ENCODE data around the gene SLC25A10. TPM values are rescaled to one million over a fixed set of nuclear protein-coding genes. Genes with fewer than 3 reads are reported as not detected.

The SLC25A10 gene
- total RNA-seq, 1 donor from 2014 or later, result 33.1 TPM

Other genes starting within 250 kb of the SLC25A10 start
- gene ACTG1, start 199.5 kb upstream of the SLC25A10 start, total RNA-seq, result 3,857 TPM
- 4.2 TPM for gene FSCN2, start 183.9 kb upstream of the SLC25A10 start, total RNA-seq
- 37.1 TPM for gene FAAP100, start 159.9 kb upstream of the SLC25A10 start, total RNA-seq
- 106 TPM for gene NPLOC4, start 75.2 kb upstream of the SLC25A10 start, total RNA-seq
- 2.5 TPM for gene TSPAN10, start 75.1 kb upstream of the SLC25A10 start, total RNA-seq
- not detected for gene PDE6G, start 55.7 kb upstream of the SLC25A10 start, total RNA-seq
- 31.4 TPM for gene OXLD1, start 45.7 kb upstream of the SLC25A10 start, total RNA-seq
- 19.2 TPM for gene CCDC137, start 45.5 kb upstream of the SLC25A10 start, total RNA-seq
- 35.5 TPM for gene ARL16, start 28.5 kb upstream of the SLC25A10 start, total RNA-seq
- 101 TPM for gene HGS, start 28.3 kb upstream of the SLC25A10 start, total RNA-seq
- gene MRPL12, start 8.9 kb upstream of the SLC25A10 start, total RNA-seq, result 59.8 TPM
- gene GCGR, start 91.9 kb downstream of the SLC25A10 start, total RNA-seq, result not detected
- 73.6 TPM for gene MCRIP1, start 121.0 kb downstream of the SLC25A10 start, total RNA-seq
- not detected for gene PPP1R27, start 122.8 kb downstream of the SLC25A10 start, total RNA-seq
- gene P4HB, start 148.3 kb downstream of the SLC25A10 start, total RNA-seq, result 665 TPM
- gene ARHGDIA, start 159.1 kb downstream of the SLC25A10 start, total RNA-seq, result 498 TPM
- 64.2 TPM for gene ALYREF, start 179.3 kb downstream of the SLC25A10 start, total RNA-seq
- gene ANAPC11, start 179.4 kb downstream of the SLC25A10 start, total RNA-seq, result 70.3 TPM
- 0.29 TPM for gene NPB, start 190.0 kb downstream of the SLC25A10 start, total RNA-seq
- gene PCYT2, start 199.1 kb downstream of the SLC25A10 start, total RNA-seq, result 58.9 TPM
- 30.4 TPM for gene SIRT7, start 205.9 kb downstream of the SLC25A10 start, total RNA-seq
- 14.1 TPM for gene MAFG, start 215.5 kb downstream of the SLC25A10 start, total RNA-seq
- gene PYCR1, start 225.0 kb downstream of the SLC25A10 start, total RNA-seq, result 63.9 TPM
- not detected for gene MYADML2, start 234.9 kb downstream of the SLC25A10 start, total RNA-seq
- 4.0 TPM for gene NOTUM, start 248.9 kb downstream of the SLC25A10 start, total RNA-seq

Measured in ureter (tissue), 1 donor.